ENCODE measurements around the gene HOXB3.

The HOXB3 gene

GRCh38 chr17:48558057-48558830 is 31.8 kb downstream of the HOXB3 start:
- TF ChIP-seq CTCF (conservative IDR thresholded peaks at IDR 0.05; ENCODE audit: low read depth, low read length): no peak
- DNase-seq (ENCODE audit: low read depth): no peak
- H3K4me3 ChIP-seq (ENCODE audit: low read length): no peak overlapping the region

GRCh38 chr17:48556576-48557401 is 33.3 kb downstream of the HOXB3 start:
- no peak for DNase-seq (ENCODE audit: low read depth)
- no peak overlapping the region for H3K4me3 ChIP-seq (ENCODE audit: low read length)
- no peak for TF ChIP-seq CTCF (conservative IDR thresholded peaks at IDR 0.05; ENCODE audit: low read depth, low read length)

- no peak for DNase-seq (ENCODE audit: low read depth)
- TF ChIP-seq CTCF (conservative IDR thresholded peaks at IDR 0.05; ENCODE audit: low read depth, low read length): no peak
- no peak overlapping the region for H3K4me3 ChIP-seq (ENCODE audit: low read length)
These were observed 33.8 kb downstream of the HOXB3 start for GRCh38 chr17:48556229-48556575.

GRCh38 chr17:48555258-48556228 is 34.5 kb downstream of the HOXB3 start:
- DNase-seq (ENCODE audit: low read depth): peak; percentile 13
- TF ChIP-seq CTCF (conservative IDR thresholded peaks at IDR 0.05; ENCODE audit: low read depth, low read length): no peak
- no peak overlapping the region for H3K4me3 ChIP-seq (ENCODE audit: low read length)

GRCh38 chr17:48554412-48555257 is 35.4 kb downstream of the HOXB3 start:
- H3K4me3 ChIP-seq (ENCODE audit: low read length): no peak overlapping the region
- no peak for DNase-seq (ENCODE audit: low read depth)
- no peak for TF ChIP-seq CTCF (conservative IDR thresholded peaks at IDR 0.05; ENCODE audit: low read depth, low read length)

- no peak for TF ChIP-seq CTCF (conservative IDR thresholded peaks at IDR 0.05; ENCODE audit: low read depth, low read length)
- DNase-seq (ENCODE audit: low read depth): no peak
- H3K4me3 ChIP-seq (ENCODE audit: low read length): no peak overlapping the region
These were observed 36.2 kb downstream of the HOXB3 start for GRCh38 chr17:48553826-48554225.
